Esophagus muscularis mucosa (tissue), 4 donors: ENCODE data around the gene EPB41.

Source experiments
- EP300 ChIP-seq: sonication (generic); formaldehyde crosslinking; IDR thresholded peaks from one replicate; pipeline ENCODE4 v1.6.1; 2017; ENCODE audit warnings: antibody characterized with exemption
- POLR2A ChIP-seq: fragments of 450-650 bp; IDR thresholded peaks from one replicate; pipeline ENCODE4 v1.6.1; 2017; ENCODE audit warnings: antibody characterized with exemption, moderate library complexity, mild to moderate bottlenecking, low read depth
- POLR2AphosphoS5 ChIP-seq, 2 donors: sonication (generic); formaldehyde crosslinking; IDR thresholded peaks; one replicate each; pipeline ENCODE4 v1.6.1; 2017; ENCODE audit warnings: antibody characterized with exemption in 2 of 2
- TF ChIP-seq, protein P1 (sequence below), 3 experiments: fragments of 200-600 bp in 2 of 3; fragments of 450-650 bp in 1 of 3; sonication (generic) in 2 of 3; IDR thresholded peaks; one replicate each; pipeline ENCODE4 v1.5.1; 2017 to 2019; ENCODE audit warnings: antibody characterized with exemption in 3 of 3, mild to moderate bottlenecking in 2 of 3, moderate library complexity in 1 of 3

DNA sequence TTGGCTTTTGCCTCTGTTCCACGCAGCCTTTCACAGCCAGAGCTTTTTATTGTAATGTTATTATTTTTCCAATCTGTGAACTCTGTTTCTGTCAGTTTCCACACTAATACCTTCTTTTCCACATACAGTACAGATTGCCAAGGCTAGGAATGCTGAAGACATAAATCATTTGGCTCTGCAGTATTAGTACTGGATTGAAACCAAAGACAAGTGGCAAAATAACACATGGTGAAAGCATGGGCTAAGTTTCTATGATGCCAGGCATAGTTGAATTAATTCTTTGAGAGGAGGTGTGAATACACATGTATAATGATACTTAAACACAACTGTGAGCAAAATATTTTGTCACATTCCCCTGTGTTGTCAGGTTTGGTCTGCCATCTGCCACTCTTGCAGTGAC is 135.8 kb downstream of the EPB41 start:
- TF ChIP-seq, protein P1, sequence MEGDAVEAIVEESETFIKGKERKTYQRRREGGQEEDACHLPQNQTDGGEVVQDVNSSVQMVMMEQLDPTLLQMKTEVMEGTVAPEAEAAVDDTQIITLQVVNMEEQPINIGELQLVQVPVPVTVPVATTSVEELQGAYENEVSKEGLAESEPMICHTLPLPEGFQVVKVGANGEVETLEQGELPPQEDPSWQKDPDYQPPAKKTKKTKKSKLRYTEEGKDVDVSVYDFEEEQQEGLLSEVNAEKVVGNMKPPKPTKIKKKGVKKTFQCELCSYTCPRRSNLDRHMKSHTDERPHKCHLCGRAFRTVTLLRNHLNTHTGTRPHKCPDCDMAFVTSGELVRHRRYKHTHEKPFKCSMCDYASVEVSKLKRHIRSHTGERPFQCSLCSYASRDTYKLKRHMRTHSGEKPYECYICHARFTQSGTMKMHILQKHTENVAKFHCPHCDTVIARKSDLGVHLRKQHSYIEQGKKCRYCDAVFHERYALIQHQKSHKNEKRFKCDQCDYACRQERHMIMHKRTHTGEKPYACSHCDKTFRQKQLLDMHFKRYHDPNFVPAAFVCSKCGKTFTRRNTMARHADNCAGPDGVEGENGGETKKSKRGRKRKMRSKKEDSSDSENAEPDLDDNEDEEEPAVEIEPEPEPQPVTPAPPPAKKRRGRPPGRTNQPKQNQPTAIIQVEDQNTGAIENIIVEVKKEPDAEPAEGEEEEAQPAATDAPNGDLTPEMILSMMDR (IDR thresholded peaks at IDR 0.05) = no peak
- TF ChIP-seq POLR2AphosphoS5 (IDR thresholded peaks at IDR 0.05) = no peak
- no peak for TF ChIP-seq POLR2A
- TF ChIP-seq EP300 = no peak
